AG09309 (cell line): ENCODE results near the gene SEBOX.

Experiments used
- DNase-seq: peaks from one replicate; pipeline ENCODE4 v3.0.0-alpha.2; 2010; ENCODE audit warnings: low read depth
- H3K4me3 ChIP-seq: 2 replicates; pipeline ENCODE4 v1.5.1; 2011; ENCODE audit warnings: mild to moderate bottlenecking, low read depth, low read length, moderate library complexity; ENCODE audit not compliant: control insufficient read depth
- CTCF ChIP-seq: IDR thresholded peaks from 2 replicates; pipeline ENCODE4 v1.5.1; 2011; ENCODE audit warnings: mild to moderate bottlenecking, low read depth, low read length, inconsistent platforms; ENCODE audit not compliant: insufficient read depth, control insufficient read depth; ENCODE audit errors: missing control alignments

SEBOX gene

GRCh38 chr17:28335959-28336871, 28.8 kb downstream of the SEBOX start:
- H3K4me3 ChIP-seq = peak overlapping the region; percentile 50
- peak; percentile 74 for DNase-seq
- no peak for TF ChIP-seq CTCF

- no peak for TF ChIP-seq CTCF
- H3K4me3 ChIP-seq = peak within 1 kb of the TSS; percentile 50
- peak; percentile 100 for DNase-seq
Measured at GRCh38 chr17:28335201-28335958, 29.6 kb downstream of the SEBOX start, which contains the start of the genes IFT20 and TNFAIP1. Gene IFT20, minus strand, starts transcription at chr17:28335472. Its CDS starts 3,487 bp downstream, at chr17:28331985. Gene TNFAIP1, plus strand, starts transcription at chr17:28335761. Its CDS starts 3,761 bp downstream, at chr17:28339522.

- DNase-seq = peak; percentile 21
- TF ChIP-seq CTCF = no peak
- H3K4me3 ChIP-seq = peak overlapping the region; percentile 50
Measured at GRCh38 chr17:28334666-28335200, 30.3 kb downstream of the SEBOX start.

GRCh38 chr17:28334171-28334570, 30.8 kb downstream of the SEBOX start:
- no peak for DNase-seq
- TF ChIP-seq CTCF = no peak
- H3K4me3 ChIP-seq = peak overlapping the region; percentile 50

GRCh38 chr17:28333083-28333746, 31.8 kb downstream of the SEBOX start:
- TF ChIP-seq CTCF = no peak
- no peak overlapping the region for H3K4me3 ChIP-seq
- no peak for DNase-seq

- no peak overlapping the region for H3K4me3 ChIP-seq
- TF ChIP-seq CTCF = no peak
- no peak for DNase-seq
Measured at GRCh38 chr17:28331891-28332420, 33.0 kb downstream of the SEBOX start.
